Sigmoid colon (tissue), 4 donors: Measurements from ENCODE around the gene GAB2.

Experiments used
- POLR2A ChIP-seq, 2 donors: fragments of 450-650 bp; IDR thresholded peaks; one replicate each; pipeline ENCODE4 v1.6.1; 2016; ENCODE audit warnings: antibody characterized with exemption in 2 of 2, mild to moderate bottlenecking in 2 of 2, moderate library complexity in 2 of 2
- POLR2AphosphoS5 ChIP-seq, 4 donors: sonication (generic); formaldehyde crosslinking; IDR thresholded peaks; one replicate each; pipeline ENCODE4 v1.6.1; 2017; ENCODE audit warnings: antibody characterized with exemption in 4 of 4
- TF ChIP-seq, protein P1 (sequence below), 4 experiments: fragments of 450-650 bp in 3 of 4; fragments of 200-600 bp in 1 of 4; IDR thresholded peaks; one replicate each; pipeline ENCODE4 v1.5.1; 2016 to 2019; ENCODE audit warnings: antibody characterized with exemption in 4 of 4, mild to moderate bottlenecking in 3 of 4, moderate library complexity in 2 of 4

DNA sequence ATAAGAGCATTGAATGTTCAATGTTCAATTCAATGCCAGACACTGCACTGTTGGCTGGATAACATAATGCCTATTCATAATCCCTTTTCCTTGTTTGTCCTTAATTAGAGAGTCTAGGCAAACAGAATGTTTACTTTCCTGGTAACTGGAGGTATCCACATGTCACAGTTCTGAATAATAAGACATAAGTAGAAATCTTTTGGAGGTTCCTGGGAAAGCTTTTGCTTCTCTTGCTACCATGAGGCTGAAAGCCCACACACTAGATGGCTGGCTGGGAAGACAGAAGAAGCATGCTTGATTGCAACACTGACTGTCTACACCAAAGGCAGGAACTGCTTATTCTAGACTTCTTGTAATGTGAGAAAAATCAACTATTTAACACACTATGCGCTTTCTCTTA lies 79.5 kb downstream of the GAB2 start:
- no peak for TF ChIP-seq POLR2A (IDR thresholded peaks at IDR 0.05)
- TF ChIP-seq, protein P1, sequence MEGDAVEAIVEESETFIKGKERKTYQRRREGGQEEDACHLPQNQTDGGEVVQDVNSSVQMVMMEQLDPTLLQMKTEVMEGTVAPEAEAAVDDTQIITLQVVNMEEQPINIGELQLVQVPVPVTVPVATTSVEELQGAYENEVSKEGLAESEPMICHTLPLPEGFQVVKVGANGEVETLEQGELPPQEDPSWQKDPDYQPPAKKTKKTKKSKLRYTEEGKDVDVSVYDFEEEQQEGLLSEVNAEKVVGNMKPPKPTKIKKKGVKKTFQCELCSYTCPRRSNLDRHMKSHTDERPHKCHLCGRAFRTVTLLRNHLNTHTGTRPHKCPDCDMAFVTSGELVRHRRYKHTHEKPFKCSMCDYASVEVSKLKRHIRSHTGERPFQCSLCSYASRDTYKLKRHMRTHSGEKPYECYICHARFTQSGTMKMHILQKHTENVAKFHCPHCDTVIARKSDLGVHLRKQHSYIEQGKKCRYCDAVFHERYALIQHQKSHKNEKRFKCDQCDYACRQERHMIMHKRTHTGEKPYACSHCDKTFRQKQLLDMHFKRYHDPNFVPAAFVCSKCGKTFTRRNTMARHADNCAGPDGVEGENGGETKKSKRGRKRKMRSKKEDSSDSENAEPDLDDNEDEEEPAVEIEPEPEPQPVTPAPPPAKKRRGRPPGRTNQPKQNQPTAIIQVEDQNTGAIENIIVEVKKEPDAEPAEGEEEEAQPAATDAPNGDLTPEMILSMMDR (IDR thresholded peaks at IDR 0.05) = no peak
- no peak for TF ChIP-seq POLR2AphosphoS5 (IDR thresholded peaks at IDR 0.05)
